Calu3 (cell line): ENCODE data around the gene MLXIP. TPM values are rescaled to one million over a fixed set of nuclear protein-coding genes. Genes with fewer than 3 reads are reported as not detected.

Source experiments
- BruUV-seq: library from RNA; stranded (reverse); fragments of 400-500 nt; replicated peaks from 2 replicates; lab custom pipeline; 2021; lab: Mats Ljungman, UMichigan
- CTCF ChIA-PET: fragments of 300-600 bp; sonication (Branson Sonifier 250); formaldehyde crosslinking; loops from one replicate; lab custom pipeline; 2022; ENCODE audit warnings: antibody characterized with exemption; lab: Charles Lee
- DNase-seq: peaks from one replicate; pipeline ENCODE4 v3.0.0; 2022
- H3K27ac Mint-ChIP-seq: one replicate; pipeline ENCODE4 v1.8.0; 2022; ENCODE audit warnings: mixed read lengths; ENCODE audit not compliant: unreplicated experiment
- H3K27me3 Mint-ChIP-seq: one replicate; pipeline ENCODE4 v1.8.0; 2022; ENCODE audit warnings: mixed read lengths; ENCODE audit not compliant: unreplicated experiment
- H3K36me3 Mint-ChIP-seq: one replicate; pipeline ENCODE4 v1.8.0; 2022; ENCODE audit warnings: mild to moderate bottlenecking, moderate library complexity, mixed read lengths; ENCODE audit not compliant: insufficient read depth, unreplicated experiment
- H3K4me1 Mint-ChIP-seq: one replicate; pipeline ENCODE4 v1.8.0; 2022; ENCODE audit warnings: mild to moderate bottlenecking, low read depth, mixed read lengths; ENCODE audit not compliant: unreplicated experiment
- H3K4me3 Mint-ChIP-seq: one replicate; pipeline ENCODE4 v1.8.0; 2022; ENCODE audit warnings: mild to moderate bottlenecking, low read depth, moderate library complexity, mixed read lengths; ENCODE audit not compliant: unreplicated experiment
- H3K9me3 Mint-ChIP-seq: one replicate; pipeline ENCODE4 v1.8.0; 2022; ENCODE audit warnings: low read depth, mixed read lengths; ENCODE audit not compliant: unreplicated experiment
- CTCF ChIP-seq: fragments of 200-600 bp; IDR thresholded peaks from one replicate; pipeline ENCODE4 v1.8.0; 2022; ENCODE audit warnings: antibody characterized with exemption; ENCODE audit not compliant: unreplicated experiment
- intact Hi-C: fragments of 100-400 bp; cut with micrococcal nuclease; formaldehyde crosslinking; loops from one replicate; pipeline ENCODE4 v1.10.0; 2022; ENCODE audit not compliant: unreplicated experiment
- total RNA-seq: library from RNA; stranded (reverse); gene quantifications from 2 replicates; pipeline ENCODE4 v1.2.3, GENCODE V29; 2022

Gene MLXIP
- total RNA-seq, 1 experiment from 2014 or later: 55.3 TPM

- CTCF ChIA-PET: interaction anchor here (0.8 to 1.5 kb wide), 3 partner anchors 14 to 33 kb away, joined by 3 to 4 read pairs (median 3); no protein-coding TSS in a partner anchor
- DNase-seq: no peak
- Mint-ChIP-seq H3K9me3 (no peaks in the 10 kb centered on the region), H3K4me1 (peaks cover 50% of the 10 kb centered on the region), H3K4me3 (no peak overlapping the region), H3K36me3 (peaks cover 11% of the 10 kb centered on the region), H3K27me3 (no peaks in the 10 kb centered on the region), H3K27ac (peak overlapping the region; percentile 46)
- no peak for TF ChIP-seq CTCF
- no TSS peak for BruUV-seq
- intact Hi-C loops: no loop called here
Measured at GRCh38 chr12:122096014-122096413, 17.5 kb downstream of the MLXIP start.

- no TSS peak for BruUV-seq
- Mint-ChIP-seq H3K4me3 (no peak overlapping the region), H3K36me3 (peaks cover 11% of the 10 kb centered on the region), H3K9me3 (no peaks in the 10 kb centered on the region), H3K4me1 (peaks cover 51% of the 10 kb centered on the region), H3K27me3 (no peaks in the 10 kb centered on the region), H3K27ac (peak overlapping the region; percentile 46)
- intact Hi-C loops: no loop called here
- no peak for DNase-seq
- CTCF ChIA-PET: interaction anchor here (1.0 to 4.0 kb wide), 6 partner anchors 8 to 34 kb away, joined by 3 to 30 read pairs (median 8); no protein-coding TSS in a partner anchor
- TF ChIP-seq CTCF: no peak
Measured at GRCh38 chr12:122096591-122097149, 18.1 kb downstream of the MLXIP start.

GRCh38 chr12:122097584-122097926 lies 19.0 kb downstream of the MLXIP start:
- Mint-ChIP-seq H3K9me3 (no peaks in the 10 kb centered on the region), H3K27ac (peak overlapping the region; percentile 77), H3K36me3 (peaks cover 11% of the 10 kb centered on the region), H3K4me1 (peaks cover 51% of the 10 kb centered on the region), H3K4me3 (peak overlapping the region; percentile 48), H3K27me3 (no peaks in the 10 kb centered on the region)
- no peak for TF ChIP-seq CTCF
- CTCF ChIA-PET: interaction anchor here (0.8 to 4.0 kb wide), 12 partner anchors 9 to 106 kb away, joined by 3 to 30 read pairs (median 5); partner anchors contain the start of gene B3GNT4
- no peak for DNase-seq
- BruUV-seq: no TSS peak
- intact Hi-C loops: no loop called here

- Mint-ChIP-seq H3K9me3 (no peaks in the 10 kb centered on the region), H3K36me3 (peaks cover 11% of the 10 kb centered on the region), H3K4me1 (peaks cover 51% of the 10 kb centered on the region), H3K4me3 (peak overlapping the region; percentile 48), H3K27ac (peak overlapping the region; percentile 77), H3K27me3 (no peaks in the 10 kb centered on the region)
- DNase-seq: peak; percentile 71
- intact Hi-C loops: loop anchor here (1.0 to 2.0 kb wide), 2 partner anchors 13 to 17 kb away; no protein-coding TSS in a partner anchor
- CTCF ChIA-PET: interaction anchor here (0.7 to 4.0 kb wide), 15 partner anchors 9 to 105 kb away, joined by 3 to 30 read pairs (median 5); partner anchors contain the start of genes B3GNT4 and MLXIP
- BruUV-seq: no TSS peak
- no peak for TF ChIP-seq CTCF
Measured at GRCh38 chr12:122097927-122098756, 19.6 kb downstream of the MLXIP start.
